ENCODE results near the gene CD1D.

- TF ChIP-seq CTCF (conservative IDR thresholded peaks at IDR 0.05; ENCODE audit: low read depth, low read length) (no peak), EZH2 (IDR thresholded peaks at IDR 0.05; ENCODE audit: borderline replicate concordance, low read depth, low read length, poor library complexity, severe bottlenecking) (no peak)
Measured at GRCh38 chr1:158188611-158189010, 7.9 kb downstream of the CD1D start.
